Prostate gland (tissue), 2 donors: ENCODE results near the gene HIGD2A.

ENCODE experiments used
- CTCF ChIP-seq, 4 experiments: fragments of 200-600 bp in 2 of 4; fragments of 450-650 bp in 2 of 4; sonication (generic) in 2 of 4; IDR thresholded peaks; 1 replicate in 3 of 4; 2 replicates in 1 of 4; pipeline ENCODE4 v1.5.1; 2016 to 2019; ENCODE audit warnings: antibody characterized with exemption in 4 of 4, mild to moderate bottlenecking in 2 of 4, moderate library complexity in 2 of 4
- POLR2A ChIP-seq: fragments of 450-650 bp; IDR thresholded peaks from one replicate; pipeline ENCODE4 v1.6.1; 2016; ENCODE audit warnings: antibody characterized with exemption, mild to moderate bottlenecking

- TF ChIP-seq CTCF (IDR thresholded peaks at IDR 0.05) (no peak), POLR2A (no peak)
These were observed 6.6 kb upstream of the HIGD2A start for GRCh38 chr5:176381979-176382378.
